ENCODE results near the gene DNAL4.

- TF ChIP-seq MYC (IDR thresholded peaks at IDR 0.05; ENCODE audit: low read depth, low read length) (no peak), CTCF (IDR thresholded peaks at IDR 0.05; ENCODE audit: extremely low read depth in 1 of 2, insufficient read depth in 1 of 2, low read depth in 1 of 2, low read length in 2 of 2) (no peak), EZH2 (IDR thresholded peaks at IDR 0.05; ENCODE audit: borderline replicate concordance, low read depth, low read length, severe bottlenecking) (no peak), POLR2AphosphoS5 (IDR thresholded peaks at IDR 0.05; ENCODE audit: insufficient read depth, low read depth, low read length) (no peak), POLR2A (IDR thresholded peaks at IDR 0.05; ENCODE audit: low read depth, low read length) (no peak), JUN (IDR thresholded peaks at IDR 0.05; ENCODE audit: borderline replicate concordance, insufficient read depth, insufficient read length, low read depth) (no peak), FOS (IDR thresholded peaks at IDR 0.05; ENCODE audit: borderline replicate concordance, insufficient read depth, low read length) (no peak)
Observed at GRCh38 chr22:38792833-38793232, 1.1 kb downstream of the DNAL4 start.
